ENCODE measurements around the gene SPON1. TPM values are rescaled to one million over a fixed set of nuclear protein-coding genes. Genes with fewer than 3 reads are reported as not detected.

Gene SPON1
- total and polyA plus RNA-seq, 9 donors = 15.3 to 35.2 (median 23.3) TPM

DNA sequence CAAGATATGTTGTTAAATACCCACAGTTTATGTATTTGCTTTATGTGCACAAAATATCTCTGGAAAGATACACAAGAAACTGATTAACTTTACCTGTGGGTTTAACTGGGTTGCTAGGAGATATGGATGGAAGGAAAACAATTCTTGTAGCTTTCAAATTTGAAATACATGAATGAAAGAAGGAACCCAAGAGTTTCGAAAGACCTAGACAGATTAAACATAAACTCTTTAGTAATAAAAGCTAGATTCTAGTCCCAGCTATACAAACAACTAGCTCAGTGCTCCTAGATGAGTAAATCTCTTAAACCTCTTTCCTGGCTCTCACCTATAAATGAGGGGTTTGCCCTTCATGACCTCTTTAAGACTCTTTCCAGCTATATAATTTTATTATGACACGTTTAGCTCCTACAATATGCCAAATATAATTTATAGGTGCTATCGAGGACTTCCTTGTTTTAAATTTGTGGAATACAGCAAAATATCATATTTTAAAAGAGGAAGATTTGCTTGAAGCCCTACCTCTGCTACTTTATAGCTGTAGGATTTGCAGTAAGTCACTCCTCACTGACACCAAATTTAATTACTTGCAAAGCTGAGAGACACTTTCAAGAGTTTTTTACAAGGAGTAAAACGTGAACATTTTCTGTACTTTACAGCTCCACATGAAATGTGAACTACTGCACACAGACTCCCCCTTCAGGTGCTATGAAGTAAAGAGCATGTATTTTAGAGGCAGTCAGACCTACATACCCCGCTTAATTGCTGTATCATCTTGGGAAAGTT is 345.8 kb downstream of the SPON1 start:
- Histone ChIP-seq H3K36me3 (ENCODE audit: control insufficient read depth, insufficient read depth, low read length) (no peaks in the 10 kb centered on the region), H3K4me3 (ENCODE audit: low read length) (no peak overlapping the region), H3K4me1 (ENCODE audit: control insufficient read depth, insufficient read depth, low read length) (peaks cover 10% of the 10 kb centered on the region), H3K27me3 (ENCODE audit: control insufficient read depth, insufficient read depth, low read length) (no peaks in the 10 kb centered on the region), H3K9me3 (replicated peaks; ENCODE audit: control insufficient read depth, low read depth, low read length) (no peaks in the 10 kb centered on the region), H3K27ac (ENCODE audit: low read length) (no peak overlapping the region)
- peak; percentile 39 for DNase-seq
- no CpG with 5 or more reads among the region's 5 CpGs for WGBS (ENCODE audit: insufficient coverage)

DNA sequence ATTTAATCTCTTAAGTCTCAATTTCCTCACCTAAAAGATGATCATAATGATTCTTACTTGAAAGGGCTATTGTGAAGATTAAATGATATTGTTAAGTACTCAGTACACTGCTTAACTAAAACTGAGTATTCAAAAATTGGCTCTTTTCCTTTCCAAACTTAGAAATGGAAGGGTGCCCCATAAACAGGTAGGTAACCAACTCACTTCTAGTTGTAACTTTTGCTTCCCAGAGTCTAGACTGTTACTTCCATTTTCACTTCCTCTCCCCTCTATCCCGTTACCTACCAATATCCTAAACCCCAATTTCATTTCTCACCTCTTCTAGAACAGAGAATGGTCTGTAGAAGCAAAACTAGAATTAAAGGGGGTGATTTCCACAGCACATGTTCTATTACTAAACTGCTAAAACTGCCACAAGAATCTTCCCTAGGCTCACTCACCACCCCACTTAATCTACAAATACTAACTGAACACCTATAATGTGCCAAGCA is 346.4 kb downstream of the SPON1 start:
- Histone ChIP-seq H3K9me3 (replicated peaks; ENCODE audit: control insufficient read depth, low read depth, low read length) (no peaks in the 10 kb centered on the region), H3K4me3 (ENCODE audit: low read length) (no peak overlapping the region), H3K4me1 (ENCODE audit: control insufficient read depth, insufficient read depth, low read length) (peaks cover 8% of the 10 kb centered on the region), H3K36me3 (ENCODE audit: control insufficient read depth, insufficient read depth, low read length) (no peaks in the 10 kb centered on the region), H3K27ac (ENCODE audit: low read length) (no peak overlapping the region), H3K27me3 (ENCODE audit: control insufficient read depth, insufficient read depth, low read length) (no peaks in the 10 kb centered on the region)
- 80% methylated on average over 1 of the region's 1 CpG for WGBS (ENCODE audit: insufficient coverage)
- DNase-seq = no peak

DNA sequence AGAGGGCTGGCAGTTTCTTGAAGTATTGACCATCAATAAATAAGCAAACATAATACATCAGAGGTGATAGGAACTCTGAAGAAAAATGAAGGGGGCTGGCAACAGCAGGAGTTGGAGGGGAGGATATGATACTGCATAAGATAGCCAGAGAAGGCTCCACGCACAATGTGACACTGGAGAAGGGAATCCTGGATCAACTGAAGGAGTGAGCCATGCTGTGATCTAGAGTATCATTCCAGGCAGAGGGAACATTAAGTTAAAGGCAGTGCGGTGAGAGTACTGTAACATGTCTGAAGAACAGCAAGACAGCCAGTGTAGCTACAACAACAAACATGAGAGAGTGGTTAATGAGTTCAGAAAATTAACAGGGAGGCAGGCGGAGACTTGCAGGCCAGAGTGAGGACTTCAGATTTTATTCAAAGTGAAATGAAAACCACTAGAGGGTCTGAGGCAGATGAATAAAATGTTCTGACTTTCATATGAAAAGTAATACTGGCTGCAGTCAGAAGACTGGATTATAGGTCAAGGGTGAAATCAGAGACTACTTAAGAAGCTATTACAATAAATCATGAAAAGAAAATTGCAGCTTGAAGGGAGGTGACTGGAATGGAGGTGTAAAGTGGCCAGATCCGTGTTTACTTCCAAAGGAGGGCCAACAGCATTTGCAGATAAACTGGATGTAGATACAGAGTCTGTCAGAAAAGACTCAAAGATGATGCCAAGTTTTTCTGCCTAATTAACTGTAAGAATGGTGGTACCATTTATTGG is 347.1 kb downstream of the SPON1 start:
- Histone ChIP-seq H3K4me1 (ENCODE audit: control insufficient read depth, insufficient read depth, low read length) (peaks cover 4% of the 10 kb centered on the region), H3K36me3 (ENCODE audit: control insufficient read depth, insufficient read depth, low read length) (no peaks in the 10 kb centered on the region), H3K4me3 (ENCODE audit: low read length) (no peak overlapping the region), H3K27ac (ENCODE audit: low read length) (no peak overlapping the region), H3K27me3 (ENCODE audit: control insufficient read depth, insufficient read depth, low read length) (no peaks in the 10 kb centered on the region), H3K9me3 (replicated peaks; ENCODE audit: control insufficient read depth, low read depth, low read length) (no peaks in the 10 kb centered on the region)
- 81% methylated on average over 4 of the region's 4 CpGs for WGBS (ENCODE audit: insufficient coverage)
- no peak for DNase-seq

DNA sequence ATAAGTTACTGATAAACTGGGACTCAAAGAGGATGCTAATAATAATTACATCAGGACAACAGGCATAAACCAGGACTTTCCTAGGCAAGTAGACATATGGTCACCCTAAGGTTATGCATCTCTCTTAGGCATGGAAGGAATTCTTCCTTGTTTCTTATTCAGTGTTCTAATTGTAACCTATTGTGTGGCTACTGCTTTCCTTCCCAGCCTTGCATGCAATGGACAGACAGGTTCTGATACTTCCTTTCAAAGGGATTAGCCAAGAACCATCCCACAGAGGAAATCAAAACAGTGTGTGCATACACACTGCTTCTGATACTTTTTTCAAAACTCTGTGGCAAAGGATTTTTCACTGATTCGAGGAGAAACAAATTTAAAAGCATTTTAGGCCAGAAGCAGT is 348.2 kb downstream of the SPON1 start:
- no peaks in the 10 kb centered on the region for H3K36me3 ChIP-seq (ENCODE audit: control insufficient read depth, insufficient read depth, low read length)
- 40% methylated on average over 1 of the region's 1 CpG for WGBS (ENCODE audit: insufficient coverage)
- H3K27me3 ChIP-seq (ENCODE audit: control insufficient read depth, insufficient read depth, low read length) = no peaks in the 10 kb centered on the region
- no peak for DNase-seq
- H3K27ac ChIP-seq (ENCODE audit: low read length) = no peak overlapping the region
- no peak overlapping the region for H3K4me3 ChIP-seq (ENCODE audit: low read length)
- H3K4me1 ChIP-seq (ENCODE audit: control insufficient read depth, insufficient read depth, low read length) = no peaks in the 10 kb centered on the region
- H3K9me3 ChIP-seq (replicated peaks; ENCODE audit: control insufficient read depth, low read depth, low read length) = no peaks in the 10 kb centered on the region

DNA sequence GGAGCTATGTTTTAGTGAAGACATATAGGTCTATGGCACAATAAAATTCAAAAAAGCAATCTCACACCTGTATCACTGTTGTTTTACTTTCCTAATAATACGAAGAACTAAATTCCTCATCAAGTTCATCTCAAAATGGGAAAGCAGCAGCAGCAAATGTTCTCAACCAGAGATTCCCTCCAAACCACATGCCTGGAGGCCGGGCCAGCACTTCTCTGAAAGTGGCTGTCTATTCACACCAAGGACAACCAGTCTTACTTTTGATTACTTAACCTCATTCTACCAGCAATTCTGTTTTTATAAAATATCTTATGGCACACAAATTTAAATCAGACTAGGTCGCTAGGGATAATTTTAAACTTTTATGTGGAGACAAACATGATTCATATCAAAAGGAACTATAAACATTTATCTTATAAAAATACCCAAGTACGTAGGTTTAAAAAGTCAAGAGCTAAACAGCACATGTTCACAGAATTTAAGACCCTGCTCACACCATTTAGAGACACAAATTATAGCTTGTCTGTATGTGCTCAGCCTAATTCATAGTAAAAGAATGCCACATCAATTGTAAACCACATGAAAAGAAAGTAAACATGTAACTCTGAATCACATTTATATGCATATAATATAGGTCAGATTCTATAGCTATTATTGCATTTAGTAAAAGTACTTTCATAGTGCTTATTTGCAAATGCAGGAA is 350.4 kb downstream of the SPON1 start:
- H3K27ac ChIP-seq (ENCODE audit: low read length) = no peak overlapping the region
- 100% methylated on average over 2 of the region's 4 CpGs for WGBS (ENCODE audit: insufficient coverage)

DNA sequence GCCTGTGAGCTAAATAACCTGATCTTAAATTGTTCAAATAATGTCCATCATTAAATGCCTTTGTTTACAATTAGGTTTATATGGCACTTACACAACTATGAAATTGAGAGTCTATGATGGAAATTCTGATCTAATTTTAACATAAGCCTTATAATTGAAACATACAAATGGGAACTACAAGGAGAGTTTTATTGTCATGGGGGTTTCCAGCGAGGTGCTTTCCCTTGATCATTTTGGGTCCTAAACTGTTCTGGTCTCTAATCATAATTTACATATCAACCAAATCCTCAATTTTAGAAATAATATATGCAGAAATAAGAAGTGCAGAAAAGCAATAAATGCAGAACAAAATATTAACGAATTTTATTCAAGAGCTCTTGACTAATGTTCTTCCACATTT is 351.6 kb downstream of the SPON1 start:
- Histone ChIP-seq H3K4me1 (ENCODE audit: control insufficient read depth, insufficient read depth, low read length) (no peaks in the 10 kb centered on the region), H3K27me3 (ENCODE audit: control insufficient read depth, insufficient read depth, low read length) (no peaks in the 10 kb centered on the region), H3K27ac (ENCODE audit: low read length) (no peak overlapping the region), H3K9me3 (replicated peaks; ENCODE audit: control insufficient read depth, low read depth, low read length) (no peaks in the 10 kb centered on the region), H3K4me3 (ENCODE audit: low read length) (no peak overlapping the region), H3K36me3 (ENCODE audit: control insufficient read depth, insufficient read depth, low read length) (no peaks in the 10 kb centered on the region)
- DNase-seq = no peak
- WGBS (ENCODE audit: insufficient coverage) = no CpG with 5 or more reads among the region's 2 CpGs

More for the DNA sequence above, 350.4 kb downstream of the SPON1 start:
- no peak for DNase-seq
- H3K4me1 ChIP-seq (ENCODE audit: control insufficient read depth, insufficient read depth, low read length) = no peaks in the 10 kb centered on the region
- no peaks in the 10 kb centered on the region for H3K9me3 ChIP-seq (replicated peaks; ENCODE audit: control insufficient read depth, low read depth, low read length)
- no peaks in the 10 kb centered on the region for H3K27me3 ChIP-seq (ENCODE audit: control insufficient read depth, insufficient read depth, low read length)
- H3K4me3 ChIP-seq (ENCODE audit: low read length) = no peak overlapping the region
- H3K36me3 ChIP-seq (ENCODE audit: control insufficient read depth, insufficient read depth, low read length) = no peaks in the 10 kb centered on the region

DNA sequence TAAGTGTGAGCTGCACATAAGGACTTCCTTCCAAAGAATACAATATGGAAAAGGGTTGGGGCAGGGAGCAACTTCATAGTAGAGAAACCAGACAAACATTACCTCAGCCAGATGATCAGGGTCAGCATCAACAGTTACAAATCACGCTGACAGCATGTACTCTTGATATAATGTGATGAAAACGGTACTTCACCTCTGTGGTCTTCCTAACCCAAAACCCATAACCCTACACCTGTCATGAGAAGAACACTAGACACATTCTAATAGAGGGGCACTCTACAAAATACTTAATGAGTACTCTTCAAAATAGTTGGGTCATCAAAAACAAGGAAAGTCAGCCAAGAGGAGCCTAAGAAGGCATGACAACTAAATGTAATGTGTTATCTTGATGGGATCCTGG is 352.6 kb downstream of the SPON1 start:
- Histone ChIP-seq H3K27me3 (ENCODE audit: control insufficient read depth, insufficient read depth, low read length) (no peaks in the 10 kb centered on the region), H3K36me3 (ENCODE audit: control insufficient read depth, insufficient read depth, low read length) (no peaks in the 10 kb centered on the region), H3K4me3 (ENCODE audit: low read length) (no peak overlapping the region), H3K9me3 (replicated peaks; ENCODE audit: control insufficient read depth, low read depth, low read length) (no peaks in the 10 kb centered on the region), H3K27ac (ENCODE audit: low read length) (no peak overlapping the region), H3K4me1 (ENCODE audit: control insufficient read depth, insufficient read depth, low read length) (no peaks in the 10 kb centered on the region)
- DNase-seq = no peak
- WGBS (ENCODE audit: insufficient coverage) = no CpG with 5 or more reads among the region's 2 CpGs

Measured in muscle of leg (tissue), 11 donors.